Fibroblast of mammary gland (primary cell): ENCODE measurements around the gene SLC22A25.

Experiments used
- DNase-seq: peaks from one replicate; pipeline ENCODE4 v3.0.0-alpha.2; 2010; ENCODE audit warnings: low read depth
- H3K4me3 ChIP-seq: 2 replicates; pipeline ENCODE4 v1.5.1; 2011; ENCODE audit warnings: low read depth, mild to moderate bottlenecking, low read length, moderate library complexity; ENCODE audit not compliant: control insufficient read depth
- CTCF ChIP-seq: conservative IDR thresholded peaks from 2 replicates; pipeline ENCODE4 v1.5.1; 2011; ENCODE audit warnings: low read depth, low read length, inconsistent platforms; ENCODE audit not compliant: control insufficient read depth, insufficient read depth

Gene SLC22A25

GRCh38 chr11:63229815-63230214, 13.6 kb downstream of the SLC22A25 start:
- DNase-seq, result no peak
- H3K4me3 ChIP-seq, result no peak overlapping the region
- no peak for TF ChIP-seq CTCF

- TF ChIP-seq CTCF, result no peak
- no peak overlapping the region for H3K4me3 ChIP-seq
- DNase-seq, result no peak
These were observed 15.8 kb downstream of the SLC22A25 start for GRCh38 chr11:63227521-63228107.

GRCh38 chr11:63226488-63227114, 16.8 kb downstream of the SLC22A25 start:
- H3K4me3 ChIP-seq, result no peak overlapping the region
- DNase-seq, result no peak
- no peak for TF ChIP-seq CTCF

- no peak for TF ChIP-seq CTCF
- no peak overlapping the region for H3K4me3 ChIP-seq
- DNase-seq, result no peak
These were observed 29.3 kb downstream of the SLC22A25 start for GRCh38 chr11:63214093-63214492.

GRCh38 chr11:63212742-63213141, 30.7 kb downstream of the SLC22A25 start:
- peak; percentile 16 for DNase-seq
- no peak overlapping the region for H3K4me3 ChIP-seq
- TF ChIP-seq CTCF, result peak; percentile 48

GRCh38 chr11:63210111-63210510, 33.3 kb downstream of the SLC22A25 start:
- no peak for TF ChIP-seq CTCF
- no peak overlapping the region for H3K4me3 ChIP-seq
- no peak for DNase-seq
